GM20431 (cell line): Measurements from ENCODE around the gene ATP6V1B1.
"Not testable (repeated sequence)": the region's sequence is repeated elsewhere in the genome, so short reads cannot be mapped to it uniquely, and the experiment has no call there.

ENCODE experiments used
- in situ Hi-C: fragments of 300-500 bp; cut with MseI, MboI; formaldehyde crosslinking; loops from one replicate; pipeline ENCODE4 v1.15.0; 2020; ENCODE audit warnings: low sequenced_read_pairs; ENCODE audit not compliant: unreplicated experiment

Gene ATP6V1B1

GRCh38 chr2:70984576-70985282 is 49.0 kb downstream of the ATP6V1B1 start:
- in situ Hi-C loops, result no loop called here

- in situ Hi-C loops, result no loop called here
These were observed 49.6 kb downstream of the ATP6V1B1 start for GRCh38 chr2:70985283-70985688.

- in situ Hi-C loops, result no loop called here
These were observed 50.3 kb downstream of the ATP6V1B1 start for GRCh38 chr2:70985956-70986355.

GRCh38 chr2:70986499-70987189 is 50.9 kb downstream of the ATP6V1B1 start:
- in situ Hi-C loops, result no loop called here

- in situ Hi-C loops, result no loop called here
These were observed 51.7 kb downstream of the ATP6V1B1 start for GRCh38 chr2:70987386-70987785.

- in situ Hi-C loops, result no loop called here
These were observed 52.5 kb downstream of the ATP6V1B1 start for GRCh38 chr2:70988151-70988550.

GRCh38 chr2:70988726-70989648 is 53.3 kb downstream of the ATP6V1B1 start:
- in situ Hi-C loops, result no loop called here

GRCh38 chr2:70990216-70990615 is 54.5 kb downstream of the ATP6V1B1 start:
- in situ Hi-C loops, result no loop called here

- in situ Hi-C loops, result no loop called here
These were observed 55.4 kb downstream of the ATP6V1B1 start for GRCh38 chr2:70991142-70991541.

GRCh38 chr2:70991742-70992141 is 56.0 kb downstream of the ATP6V1B1 start:
- in situ Hi-C loops, result no loop called here

- in situ Hi-C loops, result no loop called here
These were observed 57.5 kb downstream of the ATP6V1B1 start for GRCh38 chr2:70992945-70993853.

GRCh38 chr2:70994009-70994698 is 58.5 kb downstream of the ATP6V1B1 start:
- in situ Hi-C loops, result no loop called here

GRCh38 chr2:70994699-70995425 is 59.2 kb downstream of the ATP6V1B1 start, which contains the start of gene TEX261:
Gene TEX261, minus strand, starts transcription at chr2:70994873. Its CDS starts 116 bp downstream, at chr2:70994757.
- in situ Hi-C loops, result no loop called here

- in situ Hi-C loops, result no loop called here
These were observed 59.7 kb downstream of the ATP6V1B1 start for GRCh38 chr2:70995426-70995729.

- in situ Hi-C loops, result not testable (repeated sequence)
These were observed 63.2 kb downstream of the ATP6V1B1 start for GRCh38 chr2:70998885-70999284.

GRCh38 chr2:70999362-70999761 is 63.7 kb downstream of the ATP6V1B1 start:
- in situ Hi-C loops, result no loop called here

GRCh38 chr2:70999931-71000330 is 64.2 kb downstream of the ATP6V1B1 start:
- in situ Hi-C loops, result loop anchor here (25.0 kb wide), 1 partner anchor 512 kb away; no protein-coding TSS in a partner anchor
